Peyer's patch (tissue), 4 donors: Measurements from ENCODE around the gene RFX1. TPM values are rescaled to one million over a fixed set of nuclear protein-coding genes. Genes with fewer than 3 reads are reported as not detected.

Source experiments
- DNase-seq, 3 donors: peaks; one replicate each; pipeline ENCODE4 v3.0.0-alpha.2; 2017 to 2019
- H3K27ac ChIP-seq, 4 donors: fragments of 200-600 bp; sonication (generic); one replicate each; pipeline ENCODE4 v1.5.1; 2016 to 2019
- H3K27me3 ChIP-seq, 2 donors: fragments of 200-600 bp; sonication (generic); one replicate each; pipeline ENCODE4 v1.5.1; 2019
- H3K36me3 ChIP-seq, 3 donors: fragments of 200-600 bp; sonication (generic); one replicate each; pipeline ENCODE4 v1.5.1; 2016 to 2019
- H3K4me1 ChIP-seq, 4 donors: fragments of 200-600 bp; sonication (generic); one replicate each; pipeline ENCODE4 v1.5.1; 2016 to 2019
- H3K4me3 ChIP-seq, 4 donors: fragments of 200-600 bp; sonication (generic); 1 replicate in 3 of 4; 2 replicates in 1 of 4; pipeline ENCODE4 v1.5.1; 2016 to 2019; ENCODE audit warnings: mild to moderate bottlenecking in 1 of 4
- H3K9me3 ChIP-seq, 4 donors: fragments of 200-600 bp; sonication (generic); one replicate each; pipeline ENCODE4 v1.5.1; 2016 to 2019; ENCODE audit warnings: mild to moderate bottlenecking in 1 of 4
- CTCF ChIP-seq, 6 experiments: fragments of 450-650 bp in 4 of 6; fragments of 200-600 bp in 2 of 6; sonication (generic) in 1 of 6; IDR thresholded peaks; one replicate each; pipeline ENCODE4 v1.5.1; 2017 to 2019; ENCODE audit warnings: antibody characterized with exemption in 6 of 6, mild to moderate bottlenecking in 3 of 6, moderate library complexity in 1 of 6
- POLR2A ChIP-seq, 2 donors: fragments of 450-650 bp; IDR thresholded peaks; one replicate each; pipeline ENCODE4 v1.5.1; 2017; ENCODE audit warnings: antibody characterized with exemption in 2 of 2, mild to moderate bottlenecking in 2 of 2, moderate library complexity in 2 of 2
- total RNA-seq, 4 donors: library from RNA; depleted of rRNA; stranded (reverse); fragments of >200 nt; gene quantifications; one replicate each; pipeline ENCODE4 v1.1.0, GENCODE V29; 2016

RFX1 gene
- total RNA-seq, 4 donors from 2014 or later, result 5.8 to 19.0 (median 9.6) TPM

DNA sequence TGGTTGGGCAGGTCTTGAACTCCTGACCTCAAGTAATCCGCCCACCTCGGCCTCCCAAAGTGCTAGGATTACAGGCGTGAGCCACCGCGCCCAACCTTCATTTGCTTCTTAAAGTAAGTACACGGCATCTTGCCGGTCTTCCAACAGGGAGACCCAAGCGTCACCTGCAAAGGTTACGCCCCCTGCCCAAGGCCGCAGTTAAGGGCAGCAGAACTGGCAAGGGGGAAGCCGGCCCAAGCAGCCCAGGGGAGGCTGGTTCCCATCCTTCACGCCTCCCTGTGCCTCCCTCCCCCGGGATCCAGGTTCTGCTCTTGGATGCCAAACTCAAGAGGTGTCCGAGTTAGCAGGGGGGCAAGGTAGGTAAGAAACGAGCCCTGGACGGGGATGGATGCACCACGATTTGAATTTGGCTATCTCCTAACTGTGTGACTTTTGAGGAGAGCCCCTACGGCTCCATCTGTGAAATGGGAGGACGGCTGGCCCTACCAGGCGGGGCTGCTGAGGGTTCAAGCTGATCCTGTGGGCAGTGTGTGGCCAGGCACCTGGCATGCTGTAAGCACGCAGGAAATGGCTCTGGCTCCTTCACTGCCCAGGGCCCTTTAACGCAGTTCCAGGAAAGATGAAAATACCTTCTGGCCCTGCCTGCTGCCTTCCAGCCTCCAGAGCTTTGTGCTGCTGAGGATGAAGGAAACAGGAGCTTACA lies 9.0 kb downstream of the RFX1 start:
- peaks cover 0 to 26% (median 0%) of the 10 kb centered on the region in 3 donors for H3K36me3 ChIP-seq
- DNase-seq, result peak in 1 of 3 donors; percentile 12
- TF ChIP-seq POLR2A (IDR thresholded peaks at IDR 0.05), result no peak
- no peak for TF ChIP-seq CTCF (IDR thresholded peaks at IDR 0.05)

GRCh38 chr19:13995878-13996765 lies 10.0 kb downstream of the RFX1 start:
- Histone ChIP-seq H3K9me3 (no peaks in the 10 kb centered on the region), H3K4me3 (no peak overlapping the region), H3K27ac (no peak overlapping the region), H3K27me3 (no peaks in the 10 kb centered on the region), H3K36me3 (peaks cover 0 to 36% (median 0%) of the 10 kb centered on the region in 3 donors), H3K4me1 (peaks cover 0 to 7% (median 2%) of the 10 kb centered on the region in 4 donors)
- no peak for DNase-seq
- no peak for TF ChIP-seq CTCF (IDR thresholded peaks at IDR 0.05)
- TF ChIP-seq POLR2A (IDR thresholded peaks at IDR 0.05), result no peak

More for the DNA sequence above, 9.0 kb downstream of the RFX1 start:
- Histone ChIP-seq H3K4me3 (no peak overlapping the region), H3K27me3 (no peaks in the 10 kb centered on the region), H3K9me3 (no peaks in the 10 kb centered on the region), H3K27ac (no peak overlapping the region), H3K4me1 (peaks cover 0 to 9% (median 4%) of the 10 kb centered on the region in 4 donors)

DNA sequence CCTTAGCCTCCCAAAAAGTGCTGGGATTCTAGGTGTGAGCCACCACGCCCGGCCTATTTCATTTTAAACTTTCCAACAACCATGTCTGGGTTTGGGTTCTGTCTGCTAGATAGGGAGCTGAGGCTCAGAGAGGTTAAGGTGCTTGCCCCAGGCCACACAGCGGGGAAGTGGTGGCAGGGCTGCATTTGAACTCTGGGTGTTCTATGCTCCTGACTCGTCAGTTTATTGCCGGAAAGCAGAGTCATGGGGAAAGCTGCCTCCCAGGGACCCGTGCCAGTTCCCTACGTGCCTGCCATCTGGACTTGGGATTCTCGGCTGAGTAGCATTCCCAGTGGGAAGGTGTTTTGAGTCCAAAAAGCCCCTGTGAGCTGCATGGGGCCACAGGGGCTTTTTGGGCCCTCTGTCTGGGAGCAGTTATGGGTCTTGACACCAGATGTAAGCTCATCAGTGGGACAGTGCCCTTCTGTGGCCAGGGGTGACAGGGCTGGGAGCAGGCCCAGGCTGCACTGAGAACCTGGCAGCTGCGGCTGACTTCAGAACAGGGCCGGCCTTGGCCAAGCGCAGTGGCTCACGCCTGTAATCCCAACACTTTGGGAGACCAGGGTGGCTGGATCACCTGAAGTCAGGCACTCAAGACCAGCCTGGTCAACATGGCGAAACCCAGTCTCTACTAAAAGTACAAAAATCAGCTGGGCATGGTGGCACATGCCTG lies 10.9 kb downstream of the RFX1 start:
- H3K27ac ChIP-seq, result no peak overlapping the region
- no peak for DNase-seq
- no peaks in the 10 kb centered on the region for H3K9me3 ChIP-seq
- H3K27me3 ChIP-seq, result no peaks in the 10 kb centered on the region
- H3K4me1 ChIP-seq, result no peaks in the 10 kb centered on the region
- TF ChIP-seq CTCF (IDR thresholded peaks at IDR 0.05) (no peak), POLR2A (IDR thresholded peaks at IDR 0.05) (no peak)
- no peak overlapping the region for H3K4me3 ChIP-seq
- H3K36me3 ChIP-seq, result peaks cover 0 to 42% (median 0%) of the 10 kb centered on the region in 3 donors

DNA sequence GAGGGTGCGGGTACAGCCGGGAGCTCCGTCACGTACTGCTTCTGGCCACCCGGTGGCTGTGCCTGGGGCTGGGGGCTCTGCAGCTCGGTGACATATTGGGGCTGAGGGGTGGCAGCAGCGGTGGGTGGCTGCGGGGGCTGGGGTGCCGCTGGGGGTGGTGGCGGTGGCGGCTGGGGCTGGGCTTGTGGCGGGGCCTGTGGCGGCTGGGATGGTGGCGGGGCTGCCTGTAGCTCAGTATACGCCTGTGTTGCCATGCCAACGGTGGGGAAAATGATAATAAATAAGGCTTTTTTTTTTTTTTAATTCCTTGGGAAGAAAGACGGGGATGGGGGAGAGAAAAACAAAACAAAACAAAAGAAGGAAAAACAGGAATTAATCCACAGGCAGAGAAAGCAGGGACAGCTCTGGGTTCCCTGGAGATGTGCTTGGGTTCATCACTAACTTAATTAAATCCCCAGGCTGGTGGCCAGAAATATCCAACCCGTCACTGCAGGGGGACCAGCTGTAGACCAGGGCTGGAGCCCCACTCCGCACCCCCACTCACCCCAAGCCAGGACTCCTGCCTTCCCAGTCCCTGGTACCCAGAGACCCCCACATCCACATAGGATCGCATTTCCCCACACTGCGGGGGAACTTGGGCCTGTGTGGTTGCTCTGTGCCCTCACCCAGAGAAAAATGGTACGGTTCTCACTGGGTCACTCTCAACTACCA lies 12.4 kb downstream of the RFX1 start:
- Histone ChIP-seq H3K27me3 (no peaks in the 10 kb centered on the region), H3K4me3 (no peak overlapping the region), H3K36me3 (peaks cover 0 to 42% (median 0%) of the 10 kb centered on the region in 3 donors), H3K27ac (no peak overlapping the region), H3K9me3 (no peaks in the 10 kb centered on the region), H3K4me1 (no peaks in the 10 kb centered on the region)
- TF ChIP-seq CTCF (IDR thresholded peaks at IDR 0.05), result no peak
- no peak for TF ChIP-seq POLR2A (IDR thresholded peaks at IDR 0.05)
- no peak for DNase-seq

- H3K27me3 ChIP-seq, result no peaks in the 10 kb centered on the region
- no peak overlapping the region for H3K27ac ChIP-seq
- H3K9me3 ChIP-seq, result no peaks in the 10 kb centered on the region
- TF ChIP-seq POLR2A (IDR thresholded peaks at IDR 0.05) (no peak), CTCF (IDR thresholded peaks at IDR 0.05) (no peak)
- peaks cover 0 to 14% (median 9%) of the 10 kb centered on the region in 4 donors for H3K4me1 ChIP-seq
- no peak overlapping the region for H3K4me3 ChIP-seq
- DNase-seq, result no peak
- H3K36me3 ChIP-seq, result peaks cover 0 to 35% (median 0%) of the 10 kb centered on the region in 3 donors
Measured at GRCh38 chr19:13992025-13992424, 14.1 kb downstream of the RFX1 start.
